8988T (cell line): ENCODE results near the gene PSTPIP1.

Source experiments
- DNase-seq: peaks from one replicate; pipeline ENCODE4 v3.0.0; 2011

PSTPIP1 gene

GRCh38 chr15:77046704-77047412 lies 51.9 kb downstream of the PSTPIP1 start:
- DNase-seq: no peak

GRCh38 chr15:77048135-77048876 lies 53.4 kb downstream of the PSTPIP1 start:
- DNase-seq: no peak

DNA sequence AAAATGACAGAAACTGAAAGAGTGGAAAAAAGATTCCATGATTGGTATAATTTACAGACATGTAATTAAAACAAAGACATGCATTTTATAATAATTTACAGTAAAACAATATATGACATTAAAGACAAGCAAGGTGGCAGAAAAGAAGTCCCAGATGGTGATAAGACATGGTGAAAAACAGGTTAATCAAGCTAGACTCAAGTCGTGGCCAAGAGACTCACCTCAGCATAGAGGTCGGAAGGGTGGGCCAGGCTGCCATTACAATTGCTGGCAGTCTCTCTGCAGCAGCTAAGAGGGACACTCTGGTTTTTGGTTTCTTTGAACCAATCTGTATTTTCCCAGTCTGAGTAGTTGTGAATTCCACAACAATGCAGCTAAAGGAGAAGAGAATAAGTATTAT lies 57.6 kb downstream of the PSTPIP1 start:
- DNase-seq: no peak

GRCh38 chr15:77053709-77054108 lies 58.8 kb downstream of the PSTPIP1 start:
- no peak for DNase-seq

GRCh38 chr15:77057072-77057471 lies 62.1 kb downstream of the PSTPIP1 start:
- DNase-seq: no peak

DNA sequence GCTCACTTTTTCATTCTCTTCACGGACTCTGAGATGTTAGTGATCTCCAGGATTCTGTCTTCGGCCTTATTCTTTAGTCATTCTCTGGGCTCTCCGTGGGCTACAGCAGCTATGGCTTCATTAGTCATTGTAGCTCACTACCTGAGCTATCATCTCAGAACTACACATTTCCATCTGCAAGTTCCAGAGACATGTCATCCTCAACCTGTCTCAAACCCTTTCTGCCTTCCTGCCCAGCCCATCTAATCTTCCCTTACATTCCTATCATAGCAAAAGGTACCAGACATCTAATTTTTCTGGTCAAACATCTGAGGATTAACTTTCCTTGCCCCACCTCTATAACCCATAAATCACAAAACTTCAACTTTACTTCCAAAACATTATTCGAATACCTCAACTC lies 62.8 kb downstream of the PSTPIP1 start:
- DNase-seq: no peak

DNA sequence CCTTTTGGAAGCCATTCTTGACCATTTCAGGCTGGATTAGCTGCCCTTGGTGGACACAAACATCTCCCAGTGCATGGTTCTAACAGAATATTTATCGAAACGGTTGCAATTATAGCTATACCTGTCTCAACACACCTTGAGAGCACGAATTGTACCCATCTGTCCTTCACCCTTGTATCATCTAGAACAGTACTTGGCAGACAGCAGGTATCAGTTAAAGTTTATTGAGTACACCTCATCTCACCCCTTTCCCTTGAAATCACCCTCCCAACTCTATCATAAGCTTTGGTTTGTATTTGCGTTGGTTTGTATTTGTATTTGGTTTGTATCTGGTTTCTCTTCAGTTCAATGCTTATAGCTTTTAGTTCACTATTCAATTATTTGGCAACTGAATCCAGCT lies 63.5 kb downstream of the PSTPIP1 start:
- DNase-seq: no peak

DNA sequence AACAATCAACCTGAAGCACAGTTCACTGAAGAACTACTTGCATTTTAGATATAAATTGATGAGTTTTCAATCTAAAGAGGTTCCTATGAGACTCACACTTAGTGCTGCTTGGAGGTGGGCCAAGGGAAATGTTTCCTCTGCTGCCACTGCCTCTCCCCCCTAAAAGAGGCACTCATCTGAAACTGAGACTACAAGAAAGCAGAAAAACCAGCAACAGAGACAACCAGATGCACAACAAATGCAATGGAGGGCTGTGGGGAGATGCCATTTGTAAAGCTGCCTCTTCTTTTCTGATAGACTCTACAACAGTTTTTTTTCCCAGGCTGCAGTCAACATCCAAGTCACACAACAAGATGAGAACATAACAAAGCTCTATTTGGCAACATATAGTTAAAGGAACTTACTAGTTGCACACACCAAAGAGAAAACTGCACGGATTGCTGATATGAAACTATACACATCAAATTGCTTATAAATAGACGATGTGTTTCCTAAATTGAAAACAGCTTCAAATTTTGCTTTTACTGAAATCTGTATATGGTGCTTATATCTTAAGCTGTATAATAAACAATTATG lies 64.9 kb downstream of the PSTPIP1 start:
- DNase-seq: no peak

GRCh38 chr15:77060546-77060945 lies 65.6 kb downstream of the PSTPIP1 start:
- DNase-seq: no peak

DNA sequence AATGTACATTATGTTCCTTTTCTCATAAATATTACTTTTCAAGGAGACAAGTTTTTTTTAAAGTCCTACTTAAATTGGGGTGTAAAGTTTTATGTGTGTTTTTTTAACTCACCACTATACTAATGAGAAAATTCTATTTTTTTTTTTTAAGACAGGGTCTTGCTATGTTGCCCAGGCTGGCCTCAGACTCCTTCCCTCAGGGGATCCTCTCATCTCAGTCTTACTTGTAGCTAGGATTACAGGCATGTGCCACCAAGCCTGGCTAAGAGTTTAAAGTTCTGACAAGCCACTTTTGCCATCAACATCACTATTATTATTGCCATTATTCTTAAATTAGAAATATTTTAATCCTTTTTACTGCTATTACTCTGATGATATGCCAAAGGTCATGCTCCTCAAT lies 68.3 kb downstream of the PSTPIP1 start:
- no peak for DNase-seq

DNA sequence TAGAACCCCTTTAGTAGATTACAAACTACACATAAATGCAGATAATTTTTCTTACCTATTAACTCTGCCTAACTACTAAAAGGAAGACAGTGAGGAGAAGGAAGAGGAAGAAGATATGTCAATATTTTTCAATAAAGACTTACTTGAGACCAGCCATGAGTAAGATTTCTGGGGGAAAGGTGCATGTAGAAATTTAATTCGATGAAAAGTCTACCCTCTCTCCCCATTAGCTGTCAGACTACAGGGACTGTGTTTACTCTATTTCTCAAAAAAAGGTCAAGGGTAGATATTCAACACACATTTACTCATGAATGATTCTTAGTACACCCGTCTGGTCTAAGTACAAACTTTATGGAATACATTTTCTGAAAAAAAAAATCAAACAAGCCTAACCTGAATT lies 69.1 kb downstream of the PSTPIP1 start:
- DNase-seq: no peak

DNA sequence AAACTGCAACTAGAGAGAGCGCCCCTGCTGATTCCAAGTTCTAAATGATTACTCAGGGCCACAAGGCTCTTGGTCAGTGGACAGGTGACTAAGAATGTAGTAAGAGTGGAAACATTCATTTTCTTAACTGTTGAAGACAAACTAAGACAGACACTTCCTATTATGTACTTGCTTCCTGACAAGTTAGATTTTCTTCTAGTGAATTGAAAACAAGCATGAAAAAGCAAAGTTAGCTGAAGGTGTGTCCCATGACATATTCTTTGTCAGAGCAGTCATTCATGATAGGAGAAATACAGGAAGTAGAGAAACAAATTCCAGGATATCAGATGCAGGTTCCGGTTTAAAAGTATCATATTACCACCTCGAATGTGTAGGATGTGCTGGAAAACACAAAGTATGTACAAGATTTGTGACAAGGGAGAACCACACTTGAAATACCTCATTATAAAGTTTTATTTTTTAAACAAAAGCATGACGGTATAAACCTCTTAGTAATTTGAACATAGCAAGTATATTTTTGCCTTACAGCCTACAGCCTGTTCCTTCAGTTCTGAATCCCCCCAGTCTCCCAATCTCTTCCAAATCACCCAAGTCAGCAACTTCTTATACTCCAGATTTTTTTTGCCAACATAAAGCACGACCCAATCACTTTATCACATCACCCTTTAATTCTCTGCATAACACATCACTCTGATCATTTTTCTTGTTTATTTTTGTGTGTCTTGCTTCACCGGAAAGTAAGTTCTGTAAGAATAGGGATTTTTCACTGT lies 69.8 kb downstream of the PSTPIP1 start:
- DNase-seq: no peak

GRCh38 chr15:77066971-77067690 lies 72.2 kb downstream of the PSTPIP1 start:
- DNase-seq: no peak

GRCh38 chr15:77067691-77068367 lies 72.9 kb downstream of the PSTPIP1 start:
- DNase-seq: no peak

- no peak for DNase-seq
These were observed 73.7 kb downstream of the PSTPIP1 start for GRCh38 chr15:77068633-77069032.

DNA sequence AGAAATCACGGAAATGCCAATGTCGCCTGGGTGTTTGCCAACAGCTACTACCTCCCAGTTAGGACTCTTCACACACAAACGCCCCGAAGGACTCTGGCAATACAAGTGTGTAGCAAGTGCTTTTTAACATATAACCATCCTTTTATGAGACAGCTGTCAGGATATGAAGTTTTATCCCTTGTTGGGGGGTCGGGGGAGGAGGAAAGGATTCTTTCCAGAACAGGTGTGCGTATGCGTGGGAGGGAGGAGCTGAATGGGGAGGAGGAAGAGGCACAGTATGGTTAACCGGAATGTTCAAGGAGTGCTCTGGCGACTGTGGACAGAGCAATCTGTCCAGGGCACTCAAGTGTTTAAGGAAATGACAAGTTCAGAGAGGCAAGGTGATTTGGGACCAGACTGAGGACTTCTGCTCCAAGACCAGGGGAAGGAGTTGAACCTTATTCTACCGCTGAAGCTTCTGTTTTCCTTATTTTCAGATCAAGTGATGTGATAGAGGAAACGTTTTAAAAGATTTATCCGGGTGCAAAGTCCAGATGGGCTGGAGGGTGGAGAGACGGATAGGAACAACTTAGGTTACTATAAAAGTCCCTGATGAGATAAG lies 74.7 kb downstream of the PSTPIP1 start:
- DNase-seq: no peak

- DNase-seq: no peak
These were observed 75.2 kb downstream of the PSTPIP1 start for GRCh38 chr15:77070180-77070494.

DNA sequence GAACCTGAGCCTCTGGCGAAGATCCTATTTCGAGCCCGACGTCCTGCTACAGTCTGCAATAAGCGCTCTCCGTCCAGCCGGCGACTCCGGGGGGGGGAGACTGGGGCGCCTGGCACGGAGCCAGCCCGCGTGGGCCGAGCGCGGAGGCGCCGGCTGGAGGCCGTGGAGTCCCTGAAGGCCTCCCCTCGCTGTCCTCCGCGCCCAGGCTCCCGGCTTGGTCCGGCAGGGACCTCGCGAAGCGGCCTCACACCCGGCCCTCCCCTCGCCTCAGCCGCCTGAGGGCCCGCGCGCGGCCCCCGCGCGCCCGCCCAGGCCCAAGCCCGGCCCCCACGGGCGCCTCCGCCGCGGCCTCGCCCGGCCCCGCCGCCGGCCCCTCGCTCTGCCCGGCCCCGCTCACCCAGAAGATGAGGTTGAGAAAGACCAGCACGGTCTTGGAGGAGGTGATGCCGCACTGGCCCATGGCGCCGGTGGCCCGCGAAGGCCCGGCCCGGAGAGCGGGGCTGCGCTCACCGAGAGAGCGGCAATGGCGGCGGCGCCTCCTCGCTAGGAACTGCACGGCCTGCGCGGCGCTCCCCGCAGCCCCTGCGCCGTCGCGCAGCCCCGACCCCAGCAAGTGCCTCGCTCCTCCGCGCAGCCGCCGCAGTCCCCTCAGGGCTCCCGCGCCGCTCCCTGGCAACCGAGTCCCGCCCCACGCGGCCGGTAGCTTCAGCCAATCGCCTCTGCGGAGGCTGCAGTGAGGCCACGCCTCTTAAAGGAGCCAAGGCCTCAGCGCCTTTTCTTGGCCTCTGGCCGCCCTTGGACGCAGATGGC lies 75.8 kb downstream of the PSTPIP1 start, which contains the start of gene TSPAN3:
Gene TSPAN3, minus strand, starts transcription at position 615 of the 810 bp plus-strand sequence. Its CDS starts 155 bp downstream, at position 460.
- DNase-seq: peak; percentile 77

- no peak for DNase-seq
These were observed 76.6 kb downstream of the PSTPIP1 start for GRCh38 chr15:77071305-77072223.

GRCh38 chr15:77074350-77074749 lies 79.4 kb downstream of the PSTPIP1 start:
- DNase-seq: no peak
